HG02571 (cell line): ENCODE results near the gene CIROP.

Experiments
- ATAC-seq: cut with Tn5 transposase; IDR thresholded peaks from one replicate; pipeline ENCODE4 v1.9.1; 2021; ENCODE audit warnings: mild to moderate bottlenecking, moderate library complexity; ENCODE audit not compliant: unreplicated experiment

CIROP gene

GRCh38 chr14:23132970-23133369, 28.2 kb upstream of the CIROP start:
- ATAC-seq, result no peak

- no peak for ATAC-seq
Measured at GRCh38 chr14:23131482-23131881, 26.7 kb upstream of the CIROP start.

- ATAC-seq, result no peak
Measured at GRCh38 chr14:23130871-23131270, 26.1 kb upstream of the CIROP start.

GRCh38 chr14:23129759-23130316, 25.0 kb upstream of the CIROP start:
- no peak for ATAC-seq

- no peak for ATAC-seq
Measured at GRCh38 chr14:23128969-23129758, 24.4 kb upstream of the CIROP start.

GRCh38 chr14:23127861-23128260, 23.1 kb upstream of the CIROP start:
- ATAC-seq, result no peak

GRCh38 chr14:23126548-23127278, 21.9 kb upstream of the CIROP start:
- ATAC-seq, result no peak

- no peak for ATAC-seq
Measured at GRCh38 chr14:23125933-23126524, 21.2 kb upstream of the CIROP start.

- ATAC-seq, result no peak
Measured at GRCh38 chr14:23125011-23125410, 20.2 kb upstream of the CIROP start.

- ATAC-seq, result no peak
Measured at GRCh38 chr14:23124337-23124954, 19.7 kb upstream of the CIROP start.

- ATAC-seq, result no peak
Measured at GRCh38 chr14:23123419-23123818, 18.6 kb upstream of the CIROP start.

GRCh38 chr14:23122086-23122485, 17.3 kb upstream of the CIROP start:
- ATAC-seq, result no peak

GRCh38 chr14:23121361-23121771, 16.6 kb upstream of the CIROP start:
- ATAC-seq, result no peak

GRCh38 chr14:23120541-23121251, 15.9 kb upstream of the CIROP start:
- peak; percentile 75 for ATAC-seq

- ATAC-seq, result no peak
Measured at GRCh38 chr14:23119363-23120327, 14.9 kb upstream of the CIROP start.

- ATAC-seq, result no peak
Measured at GRCh38 chr14:23118506-23119362, 13.9 kb upstream of the CIROP start, which contains the start of gene CEBPE. Gene CEBPE (minus strand): TSS chr14:23119255. CDS start chr14:23119091, 164 bp downstream.

- ATAC-seq, result no peak
Measured at GRCh38 chr14:23117371-23118020, 12.7 kb upstream of the CIROP start.

GRCh38 chr14:23115918-23116317, 11.1 kb upstream of the CIROP start:
- ATAC-seq, result no peak
